OCI-LY1 (cell line): Measurements from ENCODE around the gene ZNF839.

Experiments used
- EZH2 ChIP-seq: fragments of 200-600 bp; sonication (generic), shearing (Covaris generic); IDR thresholded peaks from 2 replicates; pipeline ENCODE4 v1.8.0; 2017; ENCODE audit warnings: borderline replicate concordance, mixed run types, mild to moderate bottlenecking, antibody characterized with exemption, low read length, moderate library complexity, mixed read lengths
- TF ChIP-seq, protein P1 (sequence below): fragments of 200-600 bp; sonication (generic), shearing (Covaris generic); IDR thresholded peaks from 2 replicates; pipeline ENCODE4 v1.5.1; 2017; ENCODE audit warnings: mild to moderate bottlenecking, antibody characterized with exemption, low read length, moderate library complexity, mixed read lengths

DNA sequence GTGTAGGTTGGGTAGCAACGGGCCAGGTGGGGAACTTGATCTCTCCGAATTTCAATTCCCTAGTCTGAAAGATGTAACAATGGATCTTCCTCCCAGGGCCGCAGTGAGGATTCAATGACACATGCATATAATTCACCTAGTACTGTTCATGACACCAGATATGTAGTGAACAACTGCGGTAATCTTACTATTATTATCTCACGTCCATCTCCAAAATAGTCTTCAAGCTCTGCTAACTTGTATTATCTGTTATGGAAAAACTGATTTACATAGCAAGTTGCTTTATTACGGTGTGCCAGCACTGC is 41.0 kb upstream of the ZNF839 start:
- TF ChIP-seq, protein P1, sequence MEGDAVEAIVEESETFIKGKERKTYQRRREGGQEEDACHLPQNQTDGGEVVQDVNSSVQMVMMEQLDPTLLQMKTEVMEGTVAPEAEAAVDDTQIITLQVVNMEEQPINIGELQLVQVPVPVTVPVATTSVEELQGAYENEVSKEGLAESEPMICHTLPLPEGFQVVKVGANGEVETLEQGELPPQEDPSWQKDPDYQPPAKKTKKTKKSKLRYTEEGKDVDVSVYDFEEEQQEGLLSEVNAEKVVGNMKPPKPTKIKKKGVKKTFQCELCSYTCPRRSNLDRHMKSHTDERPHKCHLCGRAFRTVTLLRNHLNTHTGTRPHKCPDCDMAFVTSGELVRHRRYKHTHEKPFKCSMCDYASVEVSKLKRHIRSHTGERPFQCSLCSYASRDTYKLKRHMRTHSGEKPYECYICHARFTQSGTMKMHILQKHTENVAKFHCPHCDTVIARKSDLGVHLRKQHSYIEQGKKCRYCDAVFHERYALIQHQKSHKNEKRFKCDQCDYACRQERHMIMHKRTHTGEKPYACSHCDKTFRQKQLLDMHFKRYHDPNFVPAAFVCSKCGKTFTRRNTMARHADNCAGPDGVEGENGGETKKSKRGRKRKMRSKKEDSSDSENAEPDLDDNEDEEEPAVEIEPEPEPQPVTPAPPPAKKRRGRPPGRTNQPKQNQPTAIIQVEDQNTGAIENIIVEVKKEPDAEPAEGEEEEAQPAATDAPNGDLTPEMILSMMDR: no peak
- no peak for TF ChIP-seq EZH2
